ENCODE results near the gene CCDC88C.
A peak's percentile ranks its signal among the peaks of the same experiment; 100 is the strongest.

The CCDC88C gene

GRCh38 chr14:91363776-91364523 is 53.7 kb downstream of the CCDC88C start:
- DNase-seq (ENCODE audit: low spot score): no peak

GRCh38 chr14:91361233-91361811 is 56.3 kb downstream of the CCDC88C start:
- DNase-seq (ENCODE audit: low spot score): no peak

- DNase-seq (ENCODE audit: low spot score): no peak
These were observed 57.0 kb downstream of the CCDC88C start for GRCh38 chr14:91360490-91361232.

GRCh38 chr14:91358654-91359220 is 58.9 kb downstream of the CCDC88C start:
- DNase-seq (ENCODE audit: low spot score): peak; percentile 32

- no peak for DNase-seq (ENCODE audit: low spot score)
These were observed 59.6 kb downstream of the CCDC88C start for GRCh38 chr14:91358025-91358319.

- no peak for DNase-seq (ENCODE audit: low spot score)
These were observed 60.2 kb downstream of the CCDC88C start for GRCh38 chr14:91357272-91358024.

- no peak for DNase-seq (ENCODE audit: low spot score)
These were observed 61.3 kb downstream of the CCDC88C start for GRCh38 chr14:91356181-91356763.

GRCh38 chr14:91354979-91355685 is 62.5 kb downstream of the CCDC88C start:
- DNase-seq (ENCODE audit: low spot score): no peak

- DNase-seq (ENCODE audit: low spot score): no peak
These were observed 63.3 kb downstream of the CCDC88C start for GRCh38 chr14:91354221-91354916.

- no peak for DNase-seq (ENCODE audit: low spot score)
These were observed 64.6 kb downstream of the CCDC88C start for GRCh38 chr14:91352728-91353692.

GRCh38 chr14:91352053-91352452 is 65.6 kb downstream of the CCDC88C start:
- no peak for DNase-seq (ENCODE audit: low spot score)

- no peak for DNase-seq (ENCODE audit: low spot score)
These were observed 66.1 kb downstream of the CCDC88C start for GRCh38 chr14:91351512-91351862.

GRCh38 chr14:91350813-91351511 is 66.7 kb downstream of the CCDC88C start:
- DNase-seq (ENCODE audit: low spot score): peak; percentile 20

- DNase-seq (ENCODE audit: low spot score): no peak
These were observed 67.2 kb downstream of the CCDC88C start for GRCh38 chr14:91350483-91350812.

GRCh38 chr14:91349481-91350074 is 68.0 kb downstream of the CCDC88C start:
- no peak for DNase-seq (ENCODE audit: low spot score)

- peak; percentile 60 for DNase-seq (ENCODE audit: low spot score)
These were observed 68.7 kb downstream of the CCDC88C start for GRCh38 chr14:91348845-91349465.

GRCh38 chr14:91346838-91347173 is 70.8 kb downstream of the CCDC88C start:
- DNase-seq (ENCODE audit: low spot score): no peak

- no peak for DNase-seq (ENCODE audit: low spot score)
These were observed 73.5 kb downstream of the CCDC88C start for GRCh38 chr14:91344096-91344495.
